GM18951 (cell line): ENCODE results near the gene NLRC5.
A peak's percentile ranks its signal among the peaks of the same experiment; 100 is the strongest.
"Not testable (repeated sequence)": the region's sequence is repeated elsewhere in the genome, so short reads cannot be mapped to it uniquely, and the experiment has no call there.

Experiments
- POLR2A ChIP-seq: IDR thresholded peaks from 4 replicates; pipeline ENCODE4 v1.6.1; 2011; ENCODE audit warnings: mild to moderate bottlenecking; ENCODE audit not compliant: insufficient read length, insufficient read depth; ENCODE audit errors: extremely low read depth
- in situ Hi-C: fragments of 300-500 bp; cut with MboI; formaldehyde crosslinking; loops from one replicate; pipeline ENCODE4 v1.12.0; 2022; ENCODE audit warnings: low sequenced_read_pairs, mixed read lengths, inconsistent platforms; ENCODE audit not compliant: unreplicated experiment

The NLRC5 gene

GRCh38 chr16:57054771-57055170, 65.4 kb downstream of the NLRC5 start:
- TF ChIP-seq POLR2A = no peak
- in situ Hi-C loops = no loop called here

GRCh38 chr16:57055671-57056070, 66.3 kb downstream of the NLRC5 start:
- in situ Hi-C loops = no loop called here
- TF ChIP-seq POLR2A = no peak

- in situ Hi-C loops = no loop called here
- TF ChIP-seq POLR2A = no peak
Observed at GRCh38 chr16:57058291-57058861, 69.0 kb downstream of the NLRC5 start.

- in situ Hi-C loops = no loop called here
- no peak for TF ChIP-seq POLR2A
Observed at GRCh38 chr16:57060323-57061083, 71.1 kb downstream of the NLRC5 start.

GRCh38 chr16:57061084-57061905, 71.9 kb downstream of the NLRC5 start:
- in situ Hi-C loops = no loop called here
- no peak for TF ChIP-seq POLR2A

GRCh38 chr16:57062329-57062728, 73.0 kb downstream of the NLRC5 start:
- TF ChIP-seq POLR2A = no peak
- in situ Hi-C loops = no loop called here

GRCh38 chr16:57063189-57063588, 73.8 kb downstream of the NLRC5 start:
- in situ Hi-C loops = not testable (repeated sequence)

GRCh38 chr16:57064995-57065394, 75.6 kb downstream of the NLRC5 start:
- in situ Hi-C loops = no loop called here
- no peak for TF ChIP-seq POLR2A

GRCh38 chr16:57066625-57067024, 77.3 kb downstream of the NLRC5 start:
- TF ChIP-seq POLR2A = no peak
- in situ Hi-C loops = no loop called here

GRCh38 chr16:57067347-57067746, 78.0 kb downstream of the NLRC5 start:
- in situ Hi-C loops = no loop called here
- peak; percentile 14 for TF ChIP-seq POLR2A

- in situ Hi-C loops = no loop called here
- no peak for TF ChIP-seq POLR2A
Observed at GRCh38 chr16:57069053-57069452, 79.7 kb downstream of the NLRC5 start.

GRCh38 chr16:57069635-57070370, 80.4 kb downstream of the NLRC5 start:
- TF ChIP-seq POLR2A = no peak
- in situ Hi-C loops = no loop called here

- no peak for TF ChIP-seq POLR2A
- in situ Hi-C loops = no loop called here
Observed at GRCh38 chr16:57070424-57070823, 81.1 kb downstream of the NLRC5 start.

- in situ Hi-C loops = not testable (repeated sequence)
Observed at GRCh38 chr16:57071081-57071732, 81.8 kb downstream of the NLRC5 start.
